ENCODE measurements around the gene PRUNE1.

PRUNE1 gene

DNA sequence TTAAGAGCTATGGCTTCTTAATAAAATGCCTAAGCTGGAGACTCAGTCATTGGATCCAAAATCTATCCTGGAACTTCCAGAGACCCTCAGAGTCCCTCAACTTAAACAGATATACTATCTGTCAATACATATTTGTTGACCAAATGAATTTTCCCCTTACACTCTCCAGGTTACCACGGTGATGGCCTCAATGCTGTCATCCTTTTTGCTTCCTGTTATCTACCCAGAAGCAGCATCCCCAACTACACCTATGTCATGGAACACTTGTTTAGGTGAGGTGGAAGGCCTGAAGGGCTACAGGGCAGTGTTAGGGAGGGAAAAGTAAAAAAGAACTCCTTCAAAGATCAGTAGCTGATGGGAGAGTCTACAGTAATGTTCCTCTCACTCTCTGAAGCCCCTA lies 34.9 kb downstream of the PRUNE1 start:
- Histone ChIP-seq H3K36me3 (ENCODE audit: low read length) (no peaks in the 10 kb centered on the region), H4K20me1 (ENCODE audit: low read depth, low read length) (no peaks in the 10 kb centered on the region), H3K27ac (ENCODE audit: low read depth, low read length) (no peak overlapping the region), H3F3A (ENCODE audit: insufficient read depth) (no peaks in the 10 kb centered on the region), H3K79me2 (ENCODE audit: insufficient read depth, low read length) (no peaks in the 10 kb centered on the region), H3K4me3 (ENCODE audit: insufficient read depth, low read length, poor library complexity, severe bottlenecking) (no peak overlapping the region), H2AFZ (ENCODE audit: low read depth, low read length, severe bottlenecking) (no peak overlapping the region), H3K9me3 (ENCODE audit: insufficient read depth, low read length) (no peaks in the 10 kb centered on the region), H3K4me2 (ENCODE audit: low read depth, low read length, poor library complexity, severe bottlenecking) (no peak overlapping the region), H3K9me2 (replicated peaks; ENCODE audit: insufficient read depth, low read length) (no peaks in the 10 kb centered on the region), H3K9ac (ENCODE audit: low read length) (no peak overlapping the region), H3K27me3 (ENCODE audit: low read length) (no peaks in the 10 kb centered on the region)
- no peak for TF ChIP-seq EZH2phosphoT487 (conservative IDR thresholded peaks at IDR 0.05; ENCODE audit: low read length)
- TF ChIP-seq, protein P1, sequence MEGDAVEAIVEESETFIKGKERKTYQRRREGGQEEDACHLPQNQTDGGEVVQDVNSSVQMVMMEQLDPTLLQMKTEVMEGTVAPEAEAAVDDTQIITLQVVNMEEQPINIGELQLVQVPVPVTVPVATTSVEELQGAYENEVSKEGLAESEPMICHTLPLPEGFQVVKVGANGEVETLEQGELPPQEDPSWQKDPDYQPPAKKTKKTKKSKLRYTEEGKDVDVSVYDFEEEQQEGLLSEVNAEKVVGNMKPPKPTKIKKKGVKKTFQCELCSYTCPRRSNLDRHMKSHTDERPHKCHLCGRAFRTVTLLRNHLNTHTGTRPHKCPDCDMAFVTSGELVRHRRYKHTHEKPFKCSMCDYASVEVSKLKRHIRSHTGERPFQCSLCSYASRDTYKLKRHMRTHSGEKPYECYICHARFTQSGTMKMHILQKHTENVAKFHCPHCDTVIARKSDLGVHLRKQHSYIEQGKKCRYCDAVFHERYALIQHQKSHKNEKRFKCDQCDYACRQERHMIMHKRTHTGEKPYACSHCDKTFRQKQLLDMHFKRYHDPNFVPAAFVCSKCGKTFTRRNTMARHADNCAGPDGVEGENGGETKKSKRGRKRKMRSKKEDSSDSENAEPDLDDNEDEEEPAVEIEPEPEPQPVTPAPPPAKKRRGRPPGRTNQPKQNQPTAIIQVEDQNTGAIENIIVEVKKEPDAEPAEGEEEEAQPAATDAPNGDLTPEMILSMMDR (IDR thresholded peaks at IDR 0.05; ENCODE audit: insufficient read depth, low read length, poor library complexity, severe bottlenecking) = no peak

DNA sequence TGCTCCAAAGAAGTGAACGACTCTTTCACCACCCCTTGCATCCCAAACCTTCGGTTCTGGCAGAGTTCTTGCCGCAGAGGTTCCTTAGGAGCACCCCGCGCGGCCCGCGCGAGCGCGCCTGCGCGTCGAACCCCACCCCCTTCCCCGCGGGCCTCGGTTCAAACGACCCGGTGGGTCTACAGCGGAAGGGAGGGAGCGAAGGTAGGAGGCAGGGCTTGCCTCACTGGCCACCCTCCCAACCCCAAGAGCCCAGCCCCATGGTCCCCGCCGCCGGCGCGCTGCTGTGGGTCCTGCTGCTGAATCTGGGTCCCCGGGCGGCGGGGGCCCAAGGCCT lies 39.3 kb downstream of the PRUNE1 start, which contains the start of gene C1orf56:
Gene C1orf56 (plus strand): TSS at position 161 of the 334 bp plus-strand sequence. CDS start 97 bp downstream, at position 258.
- Histone ChIP-seq H3K4me3 (ENCODE audit: insufficient read depth, low read length, poor library complexity, severe bottlenecking) (peak within 1 kb of the TSS; percentile 47), H3K27me3 (ENCODE audit: low read length) (no peaks in the 10 kb centered on the region), H3K79me2 (ENCODE audit: insufficient read depth, low read length) (no peaks in the 10 kb centered on the region), H3K36me3 (ENCODE audit: low read length) (no peaks in the 10 kb centered on the region), H3K27ac (ENCODE audit: low read depth, low read length) (no peak within 1 kb of the TSS), H2AFZ (ENCODE audit: low read depth, low read length, severe bottlenecking) (peak within 1 kb of the TSS; percentile 52), H4K20me1 (ENCODE audit: low read depth, low read length) (no peaks in the 10 kb centered on the region), H3K9ac (ENCODE audit: low read length) (peak within 1 kb of the TSS; percentile 57), H3K4me2 (ENCODE audit: low read depth, low read length, poor library complexity, severe bottlenecking) (peak within 1 kb of the TSS; percentile 60), H3K9me2 (replicated peaks; ENCODE audit: insufficient read depth, low read length) (no peaks in the 10 kb centered on the region), H3K9me3 (ENCODE audit: insufficient read depth, low read length) (no peaks in the 10 kb centered on the region), H3F3A (ENCODE audit: insufficient read depth) (peaks cover 16% of the 10 kb centered on the region; the same call in 1 of the 2 replicates)
- TF ChIP-seq, protein P1 (IDR thresholded peaks at IDR 0.05; ENCODE audit: insufficient read depth, low read length, poor library complexity, severe bottlenecking) = no peak
- no peak for TF ChIP-seq EZH2phosphoT487 (conservative IDR thresholded peaks at IDR 0.05; ENCODE audit: low read length)

DNA sequence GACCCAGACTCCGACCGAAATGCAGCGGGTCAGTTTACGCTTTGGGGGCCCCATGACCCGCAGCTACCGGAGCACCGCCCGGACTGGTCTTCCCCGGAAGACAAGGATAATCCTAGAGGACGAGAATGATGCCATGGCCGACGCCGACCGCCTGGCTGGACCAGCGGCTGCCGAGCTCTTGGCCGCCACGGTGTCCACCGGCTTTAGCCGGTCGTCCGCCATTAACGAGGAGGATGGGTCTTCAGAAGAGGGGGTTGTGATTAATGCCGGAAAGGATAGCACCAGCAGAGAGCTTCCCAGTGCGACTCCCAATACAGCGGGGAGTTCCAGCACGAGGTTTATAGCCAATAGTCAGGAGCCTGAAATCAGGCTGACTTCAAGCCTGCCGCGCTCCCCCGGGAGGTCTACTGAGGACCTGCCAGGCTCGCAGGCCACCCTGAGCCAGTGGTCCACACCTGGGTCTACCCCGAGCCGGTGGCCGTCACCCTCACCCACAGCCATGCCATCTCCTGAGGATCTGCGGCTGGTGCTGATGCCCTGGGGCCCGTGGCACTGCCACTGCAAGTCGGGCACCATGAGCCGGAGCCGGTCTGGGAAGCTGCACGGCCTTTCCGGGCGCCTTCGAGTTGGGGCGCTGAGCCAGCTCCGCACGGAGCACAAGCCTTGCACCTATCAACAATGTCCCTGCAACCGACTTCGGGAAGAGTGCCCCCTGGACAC lies 39.8 kb downstream of the PRUNE1 start:
- Histone ChIP-seq H3K36me3 (ENCODE audit: low read length) (peaks cover 4% of the 10 kb centered on the region; the same call in 1 of the 2 replicates), H3K27me3 (ENCODE audit: low read length) (no peaks in the 10 kb centered on the region), H4K20me1 (ENCODE audit: low read depth, low read length) (no peaks in the 10 kb centered on the region), H3F3A (ENCODE audit: insufficient read depth) (peaks cover 16% of the 10 kb centered on the region), H2AFZ (ENCODE audit: low read depth, low read length, severe bottlenecking) (peak overlapping the region; percentile 52), H3K4me2 (ENCODE audit: low read depth, low read length, poor library complexity, severe bottlenecking) (peak overlapping the region; percentile 60), H3K9ac (ENCODE audit: low read length) (peak overlapping the region; percentile 57), H3K4me3 (ENCODE audit: insufficient read depth, low read length, poor library complexity, severe bottlenecking) (peak overlapping the region; percentile 47), H3K9me3 (ENCODE audit: insufficient read depth, low read length) (no peaks in the 10 kb centered on the region), H3K27ac (ENCODE audit: low read depth, low read length) (no peak overlapping the region), H3K79me2 (ENCODE audit: insufficient read depth, low read length) (no peaks in the 10 kb centered on the region), H3K9me2 (replicated peaks; ENCODE audit: insufficient read depth, low read length) (no peaks in the 10 kb centered on the region)
- TF ChIP-seq, protein P1 (IDR thresholded peaks at IDR 0.05; ENCODE audit: insufficient read depth, low read length, poor library complexity, severe bottlenecking) = peak; percentile 13
- no peak for TF ChIP-seq EZH2phosphoT487 (conservative IDR thresholded peaks at IDR 0.05; ENCODE audit: low read length)

All from SU-DHL-6 (cell line).